Right cardiac atrium (tissue), 5 donors: Measurements from ENCODE around the gene NBAS. TPM values are rescaled to one million over a fixed set of nuclear protein-coding genes. Genes with fewer than 3 reads are reported as not detected.

Experiments used
- ATAC-seq, 2 donors: fragments of 200-7000 bp; cut with Tn5 transposase; one replicate each; pipeline versions ENCODE4 v1.8.0 to v1.9.1; 2020; ENCODE audit warnings: moderate library complexity in 2 of 2, mild to moderate bottlenecking in 1 of 2
- DNase-seq, 3 donors: peaks; one replicate each; pipeline ENCODE4 v3.0.0-alpha.2; 2020
- H3K27ac ChIP-seq: one replicate; pipeline ENCODE4 v1.5.1; 2013; ENCODE audit warnings: mild to moderate bottlenecking, low read length, control low read depth, moderate library complexity
- H3K27me3 ChIP-seq: one replicate; pipeline ENCODE4 v1.6.1; 2013; ENCODE audit not compliant: control insufficient read depth, insufficient read depth
- H3K4me1 ChIP-seq: one replicate; pipeline ENCODE4 v1.6.1; 2013; ENCODE audit warnings: low read length; ENCODE audit not compliant: control insufficient read depth, insufficient read depth
- H3K4me3 ChIP-seq: one replicate; pipeline ENCODE4 v1.5.1; 2013; ENCODE audit warnings: low read length, control low read depth
- H3K9me3 ChIP-seq: one replicate; pipeline ENCODE4 v1.6.1; 2013; ENCODE audit warnings: low read length; ENCODE audit not compliant: control insufficient read depth
- WGBS: extraction: QIAGEN DNeasy Blood & Tissue Kit; methylation state at CpG from one replicate; pipeline ENCODE4 v1.1.7; 2013; 5-methylcytosine and 5-hydroxymethylcytosine counted together
- intact Hi-C, 4 donors: fragments of 100-400 bp; cut with DNase I; formaldehyde crosslinking; loops; one replicate each; pipeline versions ENCODE4 v1.11.0 to v1.14.0; 2022 to 2023
- polyA plus RNA-seq: library from polyadenylated mRNA; stranded (reverse); fragments of 200-250 nt; gene quantifications from one replicate; pipeline ENCODE4 v1.2.3, GENCODE V29; 2013
- total RNA-seq, 4 donors: library from RNA; stranded (reverse); fragmentation: NEBNext Ultra II Directional; extraction: Animal tissue kit (Norgen Biotek cat#: 25700); gene quantifications; one replicate each; pipeline ENCODE4 v1.2.1, GENCODE V29; 2021
- donor health status: healthy with polysubstance abuse.
- donor health status: DM: no; HTN: yes; CAD: no.
- donor health status: DM: no; HTN: no; CAD: no.
- donor health status: DM: no; HTN: yes; CAD: no; lungs with severe emphysema.
- donor health status: DM: yes; HTN: yes; CAD: no.

The NBAS gene
- total and polyA plus RNA-seq, 5 donors = 22.4 to 59.4 (median 52.9) TPM

DNA sequence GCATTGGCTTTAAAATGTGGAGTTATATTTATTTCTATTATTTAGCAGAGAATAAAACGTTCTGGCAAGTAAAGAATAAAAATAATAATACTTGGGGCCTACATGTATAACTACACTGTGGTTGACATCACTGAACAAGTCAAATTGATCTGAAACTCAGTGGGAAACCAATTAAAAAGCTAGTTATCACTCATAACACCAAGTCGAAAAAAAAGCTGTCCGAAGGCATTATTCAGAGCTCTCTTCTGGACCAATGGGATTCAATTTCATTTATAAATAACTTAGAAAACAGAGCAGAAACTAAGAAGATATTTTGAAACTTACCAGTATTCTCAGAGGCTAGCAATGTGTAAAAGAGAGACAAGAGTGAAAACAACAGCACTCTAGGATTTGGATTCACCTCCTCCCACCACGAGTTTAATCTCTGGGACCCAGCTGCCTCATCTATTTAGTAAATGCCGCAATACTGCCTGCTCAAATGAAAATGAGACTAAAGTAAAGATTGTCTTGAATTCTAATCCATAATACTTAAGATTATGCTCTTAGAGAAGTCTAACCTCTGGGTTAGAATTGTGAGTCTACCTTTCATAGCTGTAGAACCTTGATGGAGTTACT is 128.4 kb downstream of the NBAS start:
- Histone ChIP-seq H3K27ac (no peak overlapping the region), H3K27me3 (no peaks in the 10 kb centered on the region), H3K4me3 (no peak overlapping the region), H3K4me1 (peaks cover 2% of the 10 kb centered on the region), H3K9me3 (no peaks in the 10 kb centered on the region)
- intact Hi-C loops = no loop called here
- ATAC-seq (no peak), DNase-seq (no peak)
- WGBS = 89% methylated on average over 5 of the region's 5 CpGs

- 97% methylated on average over 1 of the region's 1 CpG for WGBS
- no peaks in the 10 kb centered on the region for H3K27me3 ChIP-seq
- no peaks in the 10 kb centered on the region for H3K4me1 ChIP-seq
- no peak overlapping the region for H3K4me3 ChIP-seq
- DNase-seq = no peak
- ATAC-seq = no peak
- intact Hi-C loops = no loop called here
- H3K9me3 ChIP-seq = no peaks in the 10 kb centered on the region
- no peak overlapping the region for H3K27ac ChIP-seq
These were observed 132.1 kb downstream of the NBAS start for GRCh38 chr2:15429032-15429431.

- no peak overlapping the region for H3K4me3 ChIP-seq
- no peaks in the 10 kb centered on the region for H3K9me3 ChIP-seq
- no peak for ATAC-seq
- no peaks in the 10 kb centered on the region for H3K27me3 ChIP-seq
- intact Hi-C loops = no loop called here
- H3K27ac ChIP-seq = no peak overlapping the region
- no peaks in the 10 kb centered on the region for H3K4me1 ChIP-seq
- DNase-seq = no peak
These were observed 133.1 kb downstream of the NBAS start for GRCh38 chr2:15427987-15428386.

DNA sequence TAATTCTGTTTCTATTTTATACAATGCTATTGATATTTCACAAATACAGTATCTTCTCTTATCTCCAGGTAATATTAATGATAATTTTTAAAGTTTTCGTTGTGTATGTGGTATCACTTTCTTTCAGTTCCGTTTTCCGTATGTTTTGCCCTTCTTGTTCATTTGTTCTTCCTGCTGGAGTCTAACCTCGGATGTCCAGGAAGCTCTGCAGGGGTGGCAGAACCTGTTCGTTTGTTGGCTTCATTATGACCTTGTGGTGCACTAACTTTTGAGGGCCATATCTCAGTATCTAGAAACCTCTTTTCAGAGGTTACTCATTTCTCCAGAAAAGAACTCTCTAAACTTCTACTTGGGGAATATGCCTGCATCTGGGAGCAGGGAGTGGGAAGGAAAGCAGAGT is 134.5 kb downstream of the NBAS start:
- Histone ChIP-seq H3K9me3 (no peaks in the 10 kb centered on the region), H3K4me1 (no peaks in the 10 kb centered on the region), H3K4me3 (no peak overlapping the region), H3K27me3 (no peaks in the 10 kb centered on the region), H3K27ac (no peak overlapping the region)
- WGBS = 86% methylated on average over 5 of the region's 5 CpGs
- intact Hi-C loops = no loop called here
- ATAC-seq = no peak
- DNase-seq = no peak

GRCh38 chr2:15425712-15426111 is 135.4 kb downstream of the NBAS start:
- intact Hi-C loops = no loop called here
- Histone ChIP-seq H3K27ac (no peak overlapping the region), H3K27me3 (no peaks in the 10 kb centered on the region), H3K9me3 (no peaks in the 10 kb centered on the region), H3K4me3 (no peak overlapping the region), H3K4me1 (no peaks in the 10 kb centered on the region)
- DNase-seq (no peak), ATAC-seq (no peak)
- 75% methylated on average over 4 of the region's 4 CpGs for WGBS

DNA sequence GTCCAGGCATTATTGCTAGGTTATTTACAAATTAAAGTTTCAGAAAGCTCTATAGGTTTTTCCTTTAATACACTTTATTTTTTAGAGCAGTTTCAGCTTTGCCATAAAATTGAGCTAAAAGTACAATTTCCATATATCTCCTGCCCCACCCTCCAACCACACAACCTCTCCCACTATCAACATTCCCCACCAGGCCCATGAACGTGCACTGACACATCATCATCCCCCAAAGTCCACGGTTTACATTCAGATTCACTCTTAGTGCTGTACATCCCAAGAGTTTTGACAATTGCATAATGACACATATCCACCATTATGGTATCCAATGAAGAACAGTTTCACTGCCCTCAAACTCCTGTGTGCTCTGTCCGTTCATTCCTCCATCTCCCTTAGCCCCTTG is 139.4 kb downstream of the NBAS start:
- no peaks in the 10 kb centered on the region for H3K4me1 ChIP-seq
- DNase-seq (no peak), ATAC-seq (no peak)
- H3K27me3 ChIP-seq = no peaks in the 10 kb centered on the region
- no peak overlapping the region for H3K4me3 ChIP-seq
- intact Hi-C loops = no loop called here
- 94% methylated on average over 3 of the region's 3 CpGs for WGBS
- H3K27ac ChIP-seq = no peak overlapping the region
- no peaks in the 10 kb centered on the region for H3K9me3 ChIP-seq

DNA sequence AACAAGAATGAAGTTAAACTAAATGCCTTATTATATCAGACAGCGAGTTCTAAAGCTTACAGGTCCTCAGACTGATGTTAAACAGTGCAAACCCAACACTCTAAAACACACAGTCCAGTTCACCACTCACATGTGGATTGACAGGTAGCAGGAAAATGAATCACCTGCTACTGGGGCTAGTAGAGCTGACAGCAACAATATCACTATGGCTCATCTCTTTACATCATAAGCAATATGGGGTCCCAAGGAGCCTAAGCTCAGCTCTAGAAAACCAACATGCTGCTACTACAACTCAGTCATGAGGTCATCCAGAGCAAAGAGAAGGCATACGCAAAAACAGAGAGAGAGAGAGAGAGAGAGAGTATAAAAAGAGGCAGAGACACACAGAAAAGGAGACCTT is 145.4 kb downstream of the NBAS start:
- intact Hi-C loops = no loop called here
- ATAC-seq (no peak), DNase-seq (no peak)
- Histone ChIP-seq H3K9me3 (no peaks in the 10 kb centered on the region), H3K27me3 (no peaks in the 10 kb centered on the region), H3K27ac (no peak overlapping the region), H3K4me3 (no peak overlapping the region), H3K4me1 (peaks cover 2% of the 10 kb centered on the region)
- 95% methylated on average over 2 of the region's 2 CpGs for WGBS

- intact Hi-C loops = no loop called here
- Histone ChIP-seq H3K27ac (no peak overlapping the region), H3K4me3 (no peak overlapping the region), H3K4me1 (peaks cover 2% of the 10 kb centered on the region), H3K27me3 (no peaks in the 10 kb centered on the region), H3K9me3 (no peaks in the 10 kb centered on the region)
- WGBS = 72% methylated on average over 6 of the region's 6 CpGs
- no peak for ATAC-seq
- no peak for DNase-seq
These were observed 148.4 kb downstream of the NBAS start for GRCh38 chr2:15412779-15413178.

DNA sequence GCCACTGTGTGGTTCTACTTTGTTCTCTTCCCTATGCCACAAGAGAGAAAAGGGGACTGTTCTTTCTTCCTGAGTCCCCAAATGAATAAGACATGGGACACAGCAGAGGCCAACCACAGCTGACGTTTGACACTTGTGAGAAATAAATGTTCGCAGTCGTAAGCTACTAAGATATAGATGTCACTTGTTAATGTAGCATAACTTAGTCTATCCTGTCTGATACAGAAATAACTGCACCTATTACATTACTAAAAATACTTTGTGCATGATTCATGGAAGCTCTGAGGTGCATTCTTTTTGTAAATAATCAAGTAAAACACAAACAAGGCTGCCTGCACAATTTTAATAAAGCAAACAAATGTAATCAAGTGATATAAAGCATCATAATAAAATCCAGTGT is 148.8 kb downstream of the NBAS start:
- intact Hi-C loops = no loop called here
- H3K4me1 ChIP-seq = peaks cover 2% of the 10 kb centered on the region
- 87% methylated on average over 3 of the region's 3 CpGs for WGBS
- H3K4me3 ChIP-seq = no peak overlapping the region
- H3K27me3 ChIP-seq = no peaks in the 10 kb centered on the region
- ATAC-seq (no peak), DNase-seq (no peak)
- no peaks in the 10 kb centered on the region for H3K9me3 ChIP-seq
- no peak overlapping the region for H3K27ac ChIP-seq

- DNase-seq (peak in 1 of 3 donors; percentile 22), ATAC-seq (no peak)
- Histone ChIP-seq H3K27ac (no peak overlapping the region), H3K4me1 (peaks cover 2% of the 10 kb centered on the region), H3K4me3 (no peak overlapping the region), H3K9me3 (no peaks in the 10 kb centered on the region), H3K27me3 (no peaks in the 10 kb centered on the region)
- WGBS = 97% methylated on average over 9 of the region's 9 CpGs
- intact Hi-C loops = no loop called here
These were observed 150.2 kb downstream of the NBAS start for GRCh38 chr2:15410884-15411283.

- no peak for ATAC-seq
- intact Hi-C loops = no loop called here
- over 99% methylated on average over 3 of the region's 3 CpGs for WGBS
- H3K9me3 ChIP-seq = no peaks in the 10 kb centered on the region
- no peak overlapping the region for H3K4me3 ChIP-seq
- no peak overlapping the region for H3K27ac ChIP-seq
- no peaks in the 10 kb centered on the region for H3K27me3 ChIP-seq
- peaks cover 2% of the 10 kb centered on the region for H3K4me1 ChIP-seq
- DNase-seq = no peak
These were observed 152.4 kb downstream of the NBAS start for GRCh38 chr2:15408759-15409158.

- no peak overlapping the region for H3K4me3 ChIP-seq
- H3K27ac ChIP-seq = no peak overlapping the region
- ATAC-seq (no peak), DNase-seq (no peak)
- intact Hi-C loops = no loop called here
- no peaks in the 10 kb centered on the region for H3K9me3 ChIP-seq
- WGBS = 97% methylated on average over 1 of the region's 1 CpG
- no peaks in the 10 kb centered on the region for H3K4me1 ChIP-seq
- no peaks in the 10 kb centered on the region for H3K27me3 ChIP-seq
These were observed 153.5 kb downstream of the NBAS start for GRCh38 chr2:15407666-15408065.
